ENCODE data around the gene NEURL1B.
"Not testable (repeated sequence)": the region's sequence is repeated elsewhere in the genome, so short reads cannot be mapped to it uniquely, and the experiment has no call there.

The NEURL1B gene

GRCh38 chr5:172701291-172701656, 60.2 kb downstream of the NEURL1B start:
- Histone ChIP-seq H3K9ac (ENCODE audit: low read length) (no peak overlapping the region), H3K27me3 (replicated peaks; ENCODE audit: control insufficient read depth, insufficient read depth, low read length) (peaks cover 23% of the 10 kb centered on the region), H3K36me3 (ENCODE audit: control insufficient read depth, insufficient read depth, low read length, severe bottlenecking) (no peaks in the 10 kb centered on the region), H3K9me3 (ENCODE audit: control insufficient read depth, low read length) (no peaks in the 10 kb centered on the region), H3K4me1 (ENCODE audit: control insufficient read depth, insufficient read depth, low read length) (peaks cover 21% of the 10 kb centered on the region), H3K4me3 (ENCODE audit: low read length) (no peak overlapping the region)
- no peak for DNase-seq (ENCODE audit: low read depth)

DNA sequence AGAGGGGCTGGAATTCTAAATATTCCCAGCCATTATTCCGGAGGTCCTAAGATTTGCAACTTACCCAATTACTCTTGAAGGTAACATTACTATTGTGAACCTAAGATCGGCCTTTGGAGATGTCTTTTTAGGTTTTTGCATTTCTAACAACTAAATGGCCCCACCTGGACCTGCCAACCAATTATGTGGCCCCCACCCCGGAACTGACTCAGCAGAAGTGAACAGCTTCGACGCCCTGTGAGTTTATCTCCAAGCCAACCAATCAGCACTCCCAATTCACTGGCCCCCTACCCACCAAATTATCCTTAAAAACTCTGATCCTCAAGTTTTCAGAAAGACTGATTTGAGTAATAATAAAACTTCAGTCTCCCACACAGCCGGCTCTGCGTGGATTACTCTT, 62.9 kb downstream of the NEURL1B start:
- H3K4me1 ChIP-seq (ENCODE audit: control insufficient read depth, insufficient read depth, low read length), result peaks cover 12% of the 10 kb centered on the region
- H3K36me3 ChIP-seq (ENCODE audit: control insufficient read depth, insufficient read depth, low read length, severe bottlenecking), result no peaks in the 10 kb centered on the region
- no peaks in the 10 kb centered on the region for H3K9me3 ChIP-seq (ENCODE audit: control insufficient read depth, low read length)
- peaks cover 23% of the 10 kb centered on the region for H3K27me3 ChIP-seq (replicated peaks; ENCODE audit: control insufficient read depth, insufficient read depth, low read length)
- DNase-seq (ENCODE audit: low read depth), result no peak
- H3K4me3 ChIP-seq (ENCODE audit: low read length), result no peak overlapping the region
- no peak overlapping the region for H3K9ac ChIP-seq (ENCODE audit: low read length)

DNA sequence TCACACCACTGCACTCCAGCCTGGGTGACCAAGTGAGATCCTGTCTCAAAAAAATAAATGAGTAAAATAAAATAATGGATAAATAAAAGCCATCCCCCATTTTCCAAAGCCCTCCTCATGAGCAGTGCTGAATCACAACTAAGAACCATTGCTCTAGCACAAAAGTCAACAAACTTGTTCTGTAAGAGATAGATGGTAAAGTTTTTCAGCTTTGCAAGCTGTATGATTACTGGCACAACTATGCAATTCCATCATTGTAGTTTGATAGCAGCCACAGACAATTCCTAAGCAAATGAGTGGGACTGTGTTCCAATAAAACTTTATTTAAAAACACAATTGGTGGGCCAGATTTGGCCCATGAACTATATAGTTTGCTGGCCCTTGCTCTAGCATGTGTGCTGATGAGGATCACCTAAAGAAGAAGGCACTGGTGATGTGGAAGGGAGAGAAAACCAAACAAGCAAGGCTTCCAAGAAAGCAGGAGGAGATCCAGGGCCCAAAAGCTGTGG, 64.6 kb downstream of the NEURL1B start:
- no peaks in the 10 kb centered on the region for H3K9me3 ChIP-seq (ENCODE audit: control insufficient read depth, low read length)
- no peak overlapping the region for H3K9ac ChIP-seq (ENCODE audit: low read length)
- no peaks in the 10 kb centered on the region for H3K36me3 ChIP-seq (ENCODE audit: control insufficient read depth, insufficient read depth, low read length, severe bottlenecking)
- no peaks in the 10 kb centered on the region for H3K4me1 ChIP-seq (ENCODE audit: control insufficient read depth, insufficient read depth, low read length)
- no peak for DNase-seq (ENCODE audit: low read depth)
- peaks cover 23% of the 10 kb centered on the region for H3K27me3 ChIP-seq (replicated peaks; ENCODE audit: control insufficient read depth, insufficient read depth, low read length)
- no peak overlapping the region for H3K4me3 ChIP-seq (ENCODE audit: low read length)

DNA sequence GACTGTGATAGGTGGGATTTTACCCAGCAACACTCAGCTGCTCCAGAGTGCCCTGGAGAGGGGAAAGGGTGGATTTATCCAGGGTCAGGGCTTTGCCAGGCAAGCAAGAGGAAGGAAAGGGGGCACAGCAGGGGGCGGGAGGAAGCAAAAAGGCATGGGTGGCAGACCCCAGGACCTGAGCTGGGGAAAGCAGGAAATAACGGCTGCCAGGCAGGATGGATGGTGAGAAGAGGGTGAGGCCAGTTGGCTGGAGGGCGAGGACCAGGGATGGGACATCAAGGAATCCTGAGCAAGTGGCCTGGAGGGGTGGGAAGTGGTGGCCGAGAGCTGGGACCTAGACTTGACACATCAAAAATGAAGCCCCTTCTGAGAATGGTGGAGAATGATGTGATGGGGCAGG, 65.7 kb downstream of the NEURL1B start:
- no peak overlapping the region for H3K4me3 ChIP-seq (ENCODE audit: low read length)
- H3K9me3 ChIP-seq (ENCODE audit: control insufficient read depth, low read length), result no peaks in the 10 kb centered on the region
- H3K9ac ChIP-seq (ENCODE audit: low read length), result no peak overlapping the region
- no peaks in the 10 kb centered on the region for H3K4me1 ChIP-seq (ENCODE audit: control insufficient read depth, insufficient read depth, low read length)
- DNase-seq (ENCODE audit: low read depth), result no peak
- H3K36me3 ChIP-seq (ENCODE audit: control insufficient read depth, insufficient read depth, low read length, severe bottlenecking), result no peaks in the 10 kb centered on the region
- H3K27me3 ChIP-seq (replicated peaks; ENCODE audit: control insufficient read depth, insufficient read depth, low read length), result peaks cover 12% of the 10 kb centered on the region

DNA sequence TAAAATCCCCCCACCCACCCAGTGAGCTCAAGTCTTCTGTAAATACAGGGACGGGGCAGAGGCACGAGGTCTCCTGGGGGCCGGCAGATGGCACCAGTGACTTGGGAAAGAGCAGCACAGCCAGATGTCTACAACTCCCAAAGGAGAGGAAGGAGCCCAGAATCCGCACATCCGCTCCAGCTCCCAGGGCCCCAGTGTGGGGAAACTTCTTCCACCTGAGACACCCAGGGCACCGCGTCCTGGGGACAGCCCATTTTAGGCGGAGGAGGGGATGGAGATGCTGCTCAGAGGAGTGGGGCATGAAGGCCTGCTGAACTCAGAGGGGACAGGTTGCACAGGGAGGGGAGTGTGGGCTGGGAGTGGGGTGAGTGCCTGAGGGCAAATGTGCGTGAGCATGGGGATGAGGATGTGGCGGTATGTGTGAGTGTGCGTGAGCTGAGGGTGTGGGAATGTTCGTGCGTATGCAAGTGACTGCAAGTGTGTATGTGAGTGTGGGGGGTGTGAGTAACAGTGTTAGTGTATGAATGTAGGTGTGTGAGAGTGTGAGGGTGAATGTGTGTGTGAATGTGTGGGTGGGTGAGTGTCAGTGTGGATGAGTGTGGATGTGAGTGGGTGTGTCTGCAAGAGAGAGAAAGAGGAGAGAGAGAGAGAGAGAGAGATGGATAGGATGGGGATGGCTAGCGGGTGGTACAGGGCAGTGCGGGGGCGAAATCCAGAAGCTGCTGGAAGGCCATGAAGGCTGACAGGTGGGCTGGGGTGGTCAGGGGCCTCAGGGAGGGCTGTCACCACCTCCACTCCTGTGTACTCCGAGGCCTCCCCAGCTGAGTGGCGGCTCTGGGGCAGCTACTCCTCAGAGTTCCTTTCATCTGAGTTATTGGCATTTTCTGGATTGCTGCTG, 66.5 kb downstream of the NEURL1B start:
- no peaks in the 10 kb centered on the region for H3K9me3 ChIP-seq (ENCODE audit: control insufficient read depth, low read length)
- DNase-seq (ENCODE audit: low read depth), result peak; percentile 83

GRCh38 chr5:172708183-172708505, 67.1 kb downstream of the NEURL1B start:
- Histone ChIP-seq H3K36me3 (ENCODE audit: control insufficient read depth, insufficient read depth, low read length, severe bottlenecking) (no peaks in the 10 kb centered on the region), H3K9me3 (ENCODE audit: control insufficient read depth, low read length) (no peaks in the 10 kb centered on the region), H3K27me3 (replicated peaks; ENCODE audit: control insufficient read depth, insufficient read depth, low read length) (peaks cover 3% of the 10 kb centered on the region), H3K4me1 (ENCODE audit: control insufficient read depth, insufficient read depth, low read length) (no peaks in the 10 kb centered on the region), H3K4me3 (ENCODE audit: low read length) (no peak overlapping the region), H3K9ac (ENCODE audit: low read length) (no peak overlapping the region)
- DNase-seq (ENCODE audit: low read depth), result no peak

More for the DNA sequence above, 66.5 kb downstream of the NEURL1B start:
- Histone ChIP-seq H3K4me3 (ENCODE audit: low read length) (no peak overlapping the region), H3K36me3 (ENCODE audit: control insufficient read depth, insufficient read depth, low read length, severe bottlenecking) (no peaks in the 10 kb centered on the region), H3K9ac (ENCODE audit: low read length) (no peak overlapping the region), H3K27me3 (replicated peaks; ENCODE audit: control insufficient read depth, insufficient read depth, low read length) (peaks cover 9% of the 10 kb centered on the region), H3K4me1 (ENCODE audit: control insufficient read depth, insufficient read depth, low read length) (no peaks in the 10 kb centered on the region)

DNA sequence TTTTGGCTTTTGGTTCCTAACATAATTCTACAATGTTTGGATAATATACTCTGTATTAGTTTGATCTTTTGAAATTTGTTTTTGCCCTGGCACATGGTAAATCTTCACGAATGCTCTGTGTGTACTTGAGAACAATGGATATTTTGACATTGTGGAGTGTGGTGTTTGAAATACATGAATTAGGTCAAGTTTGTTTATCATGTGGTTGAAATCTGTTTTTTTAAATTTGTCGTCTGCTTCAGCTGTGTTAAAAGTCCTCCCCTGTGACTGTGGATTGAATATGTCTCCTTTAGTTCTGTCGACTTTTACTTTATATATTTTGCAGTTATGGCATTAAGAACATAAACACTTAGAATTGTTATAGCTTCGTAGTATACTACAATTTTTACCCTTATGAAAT, 69.6 kb downstream of the NEURL1B start:
- Histone ChIP-seq H3K9ac (ENCODE audit: low read length) (no peak overlapping the region), H3K9me3 (ENCODE audit: control insufficient read depth, low read length) (no peaks in the 10 kb centered on the region), H3K4me3 (ENCODE audit: low read length) (no peak overlapping the region), H3K27me3 (replicated peaks; ENCODE audit: control insufficient read depth, insufficient read depth, low read length) (no peaks in the 10 kb centered on the region), H3K36me3 (ENCODE audit: control insufficient read depth, insufficient read depth, low read length, severe bottlenecking) (no peaks in the 10 kb centered on the region), H3K4me1 (ENCODE audit: control insufficient read depth, insufficient read depth, low read length) (no peaks in the 10 kb centered on the region)
- DNase-seq (ENCODE audit: low read depth), result no peak

- H3K27me3 ChIP-seq (replicated peaks; ENCODE audit: control insufficient read depth, insufficient read depth, low read length); H3K36me3 ChIP-seq (ENCODE audit: control insufficient read depth, insufficient read depth, low read length, severe bottlenecking); DNase-seq (ENCODE audit: low read depth); H3K9ac ChIP-seq (ENCODE audit: low read length); H3K4me1 ChIP-seq (ENCODE audit: control insufficient read depth, insufficient read depth, low read length); H3K4me3 ChIP-seq (ENCODE audit: low read length); H3K9me3 ChIP-seq (ENCODE audit: control insufficient read depth, low read length): not testable (repeated sequence)
These were observed 70.3 kb downstream of the NEURL1B start for GRCh38 chr5:172711321-172711861.

DNA sequence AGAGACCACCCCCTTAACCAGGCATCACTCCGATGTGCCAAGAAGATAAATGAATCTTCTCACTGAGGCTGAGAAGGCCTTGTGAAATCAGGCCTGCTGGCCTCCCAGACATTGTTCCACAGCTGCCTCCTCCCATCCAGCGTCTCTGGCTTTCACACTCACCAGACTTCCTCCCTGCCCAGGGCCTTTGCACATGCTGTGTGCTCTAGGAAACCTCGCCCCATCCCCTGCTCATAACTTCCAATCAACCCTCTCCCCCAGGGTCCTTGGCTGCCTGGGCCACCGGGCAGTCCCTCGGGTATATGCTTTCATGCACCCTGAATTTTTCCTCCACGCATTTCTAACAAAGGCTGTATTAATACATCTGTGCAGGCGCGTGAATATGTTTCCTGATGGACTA, 71.5 kb downstream of the NEURL1B start:
- Histone ChIP-seq H3K9me3 (ENCODE audit: control insufficient read depth, low read length) (no peaks in the 10 kb centered on the region), H3K4me1 (ENCODE audit: control insufficient read depth, insufficient read depth, low read length) (no peaks in the 10 kb centered on the region), H3K9ac (ENCODE audit: low read length) (peak overlapping the region; percentile 30), H3K36me3 (ENCODE audit: control insufficient read depth, insufficient read depth, low read length, severe bottlenecking) (no peaks in the 10 kb centered on the region), H3K27me3 (replicated peaks; ENCODE audit: control insufficient read depth, insufficient read depth, low read length) (no peaks in the 10 kb centered on the region), H3K4me3 (ENCODE audit: low read length) (no peak overlapping the region)
- DNase-seq (ENCODE audit: low read depth), result no peak

DNA sequence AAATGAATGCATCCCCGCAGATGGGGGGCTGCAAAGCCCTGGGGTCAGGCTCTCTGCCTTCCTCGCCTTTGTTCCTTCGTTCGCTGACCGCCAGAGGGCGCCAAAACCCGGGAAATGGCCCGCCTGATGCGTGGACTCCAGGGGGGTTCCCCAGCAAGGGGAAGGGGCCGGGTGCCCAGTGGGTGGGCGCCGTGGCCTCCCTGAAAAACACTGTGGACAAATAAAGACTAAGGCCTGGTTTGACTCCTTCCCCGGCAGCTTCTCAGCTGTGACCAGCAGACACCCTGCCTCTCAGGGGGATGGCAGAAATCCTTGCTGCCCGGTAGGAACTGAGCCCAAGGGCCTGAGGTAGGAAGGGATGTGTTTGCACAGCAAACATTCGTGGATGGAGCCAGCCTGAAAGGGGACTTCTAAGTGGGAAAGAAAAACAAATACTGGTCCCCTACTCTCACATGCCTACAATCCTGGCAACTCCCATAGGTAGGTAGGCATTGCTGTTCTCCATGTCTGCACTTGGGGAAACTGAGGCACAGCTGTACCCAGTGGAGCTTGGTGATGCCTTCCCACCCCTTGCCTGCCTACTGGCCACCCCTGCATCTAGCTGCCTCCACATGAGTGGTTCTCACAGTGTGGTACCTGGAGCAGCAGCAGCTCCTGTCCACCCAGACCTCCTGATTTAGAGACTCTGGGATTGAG, 72.2 kb downstream of the NEURL1B start:
- H3K4me1 ChIP-seq (ENCODE audit: control insufficient read depth, insufficient read depth, low read length), result no peaks in the 10 kb centered on the region
- peak overlapping the region; percentile 30 for H3K9ac ChIP-seq (ENCODE audit: low read length)
- peak; percentile 75 for DNase-seq (ENCODE audit: low read depth)
- H3K9me3 ChIP-seq (ENCODE audit: control insufficient read depth, low read length), result no peaks in the 10 kb centered on the region
- no peak overlapping the region for H3K4me3 ChIP-seq (ENCODE audit: low read length)
- no peaks in the 10 kb centered on the region for H3K27me3 ChIP-seq (replicated peaks; ENCODE audit: control insufficient read depth, insufficient read depth, low read length)
- no peaks in the 10 kb centered on the region for H3K36me3 ChIP-seq (ENCODE audit: control insufficient read depth, insufficient read depth, low read length, severe bottlenecking)

DNA sequence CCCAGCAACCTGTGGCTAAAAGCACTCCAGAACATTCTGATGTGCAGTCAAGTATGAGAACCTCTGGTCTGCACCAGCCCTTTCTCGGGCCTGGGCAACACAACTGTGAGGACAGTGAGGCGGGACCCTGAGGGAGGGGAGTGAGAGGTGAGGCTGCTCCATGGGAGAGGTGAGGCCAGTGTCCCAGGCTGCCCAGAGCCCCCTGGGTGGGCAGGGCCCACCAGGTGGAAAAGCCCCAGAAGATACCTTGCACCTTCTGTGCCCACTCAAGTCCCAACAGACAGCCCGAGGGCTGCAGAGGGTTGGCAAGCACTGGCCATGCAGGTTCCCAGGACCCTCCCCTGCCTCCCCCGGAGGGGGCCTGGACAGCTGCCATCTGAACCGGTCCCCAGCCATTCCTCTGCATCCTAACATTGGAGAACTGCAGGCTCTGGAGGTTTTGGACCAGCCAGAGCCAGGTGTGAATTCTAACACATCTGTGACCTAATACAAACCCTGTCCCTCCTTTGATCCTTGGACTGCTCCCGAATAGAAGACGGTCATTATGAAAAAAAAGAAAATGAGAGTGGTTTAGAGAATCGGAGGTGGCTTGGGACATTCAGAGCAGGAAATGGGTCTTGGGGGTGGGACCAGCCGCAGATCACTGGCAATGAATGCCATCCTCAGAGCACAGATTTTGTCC, 72.9 kb downstream of the NEURL1B start:
- Histone ChIP-seq H3K4me1 (ENCODE audit: control insufficient read depth, insufficient read depth, low read length) (no peaks in the 10 kb centered on the region), H3K9me3 (ENCODE audit: control insufficient read depth, low read length) (no peaks in the 10 kb centered on the region), H3K4me3 (ENCODE audit: low read length) (no peak overlapping the region), H3K27me3 (replicated peaks; ENCODE audit: control insufficient read depth, insufficient read depth, low read length) (no peaks in the 10 kb centered on the region), H3K9ac (ENCODE audit: low read length) (no peak overlapping the region), H3K36me3 (ENCODE audit: control insufficient read depth, insufficient read depth, low read length, severe bottlenecking) (no peaks in the 10 kb centered on the region)
- DNase-seq (ENCODE audit: low read depth), result no peak

Data from adipocyte (in vitro differentiated cells).